ENCODE data around the gene TTLL1. TPM values are rescaled to one million over a fixed set of nuclear protein-coding genes. Genes with fewer than 3 reads are reported as not detected.
"Not testable (repeated sequence)": the region's sequence is repeated elsewhere in the genome, so short reads cannot be mapped to it uniquely, and the experiment has no call there.

The TTLL1 gene
- total RNA-seq, 2 donors from 2014 or later: 1.1 to 4.3 TPM

GRCh38 chr22:43109921-43110443, 20.8 kb upstream of the TTLL1 start:
- no peak for ATAC-seq (ENCODE audit: insufficient number of reproducible peaks, low FRiP score, low read depth)
- H3K9me3 ChIP-seq: no peaks in the 10 kb centered on the region
- H3K27me3 ChIP-seq (replicated peaks; ENCODE audit: insufficient read depth): peaks cover 10% of the 10 kb centered on the region
- no peak for DNase-seq (ENCODE audit: low spot score)
- TF ChIP-seq, protein P1, sequence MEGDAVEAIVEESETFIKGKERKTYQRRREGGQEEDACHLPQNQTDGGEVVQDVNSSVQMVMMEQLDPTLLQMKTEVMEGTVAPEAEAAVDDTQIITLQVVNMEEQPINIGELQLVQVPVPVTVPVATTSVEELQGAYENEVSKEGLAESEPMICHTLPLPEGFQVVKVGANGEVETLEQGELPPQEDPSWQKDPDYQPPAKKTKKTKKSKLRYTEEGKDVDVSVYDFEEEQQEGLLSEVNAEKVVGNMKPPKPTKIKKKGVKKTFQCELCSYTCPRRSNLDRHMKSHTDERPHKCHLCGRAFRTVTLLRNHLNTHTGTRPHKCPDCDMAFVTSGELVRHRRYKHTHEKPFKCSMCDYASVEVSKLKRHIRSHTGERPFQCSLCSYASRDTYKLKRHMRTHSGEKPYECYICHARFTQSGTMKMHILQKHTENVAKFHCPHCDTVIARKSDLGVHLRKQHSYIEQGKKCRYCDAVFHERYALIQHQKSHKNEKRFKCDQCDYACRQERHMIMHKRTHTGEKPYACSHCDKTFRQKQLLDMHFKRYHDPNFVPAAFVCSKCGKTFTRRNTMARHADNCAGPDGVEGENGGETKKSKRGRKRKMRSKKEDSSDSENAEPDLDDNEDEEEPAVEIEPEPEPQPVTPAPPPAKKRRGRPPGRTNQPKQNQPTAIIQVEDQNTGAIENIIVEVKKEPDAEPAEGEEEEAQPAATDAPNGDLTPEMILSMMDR (IDR thresholded peaks at IDR 0.05): no peak
- H3K27ac ChIP-seq: no peak overlapping the region
- H3K4me1 ChIP-seq (ENCODE audit: control insufficient read depth in 1 of 2, low read depth in 2 of 2): peaks cover 9 to 18% of the 10 kb centered on the region in 2 donors
- H3K36me3 ChIP-seq: no peaks in the 10 kb centered on the region
- H3K4me3 ChIP-seq: peak overlapping the region; percentile 81

GRCh38 chr22:43109511-43109910, 20.3 kb upstream of the TTLL1 start:
- Histone ChIP-seq H3K27ac (no peak overlapping the region), H3K4me3 (no peak overlapping the region), H3K4me1 (ENCODE audit: control insufficient read depth in 1 of 2, low read depth in 2 of 2) (peaks cover 9 to 18% of the 10 kb centered on the region in 2 donors), H3K36me3 (no peaks in the 10 kb centered on the region), H3K27me3 (replicated peaks; ENCODE audit: insufficient read depth) (peaks cover 10% of the 10 kb centered on the region), H3K9me3 (no peaks in the 10 kb centered on the region)
- DNase-seq (ENCODE audit: low spot score) (no peak), ATAC-seq (ENCODE audit: insufficient number of reproducible peaks, low FRiP score, low read depth) (no peak)
- TF ChIP-seq, protein P1 (IDR thresholded peaks at IDR 0.05): no peak

GRCh38 chr22:43106302-43106701, 17.1 kb upstream of the TTLL1 start:
- H3K4me1 ChIP-seq (ENCODE audit: control insufficient read depth in 1 of 2, low read depth in 2 of 2): peaks cover 7 to 12% of the 10 kb centered on the region in 2 donors
- H3K4me3 ChIP-seq: no peak overlapping the region
- H3K27ac ChIP-seq: no peak overlapping the region
- no peaks in the 10 kb centered on the region for H3K36me3 ChIP-seq
- DNase-seq (ENCODE audit: low spot score) (no peak), ATAC-seq (ENCODE audit: insufficient number of reproducible peaks, low FRiP score, low read depth) (no peak)
- no peaks in the 10 kb centered on the region for H3K27me3 ChIP-seq (replicated peaks; ENCODE audit: insufficient read depth)
- TF ChIP-seq, protein P1 (IDR thresholded peaks at IDR 0.05): no peak
- H3K9me3 ChIP-seq: no peaks in the 10 kb centered on the region

DNA sequence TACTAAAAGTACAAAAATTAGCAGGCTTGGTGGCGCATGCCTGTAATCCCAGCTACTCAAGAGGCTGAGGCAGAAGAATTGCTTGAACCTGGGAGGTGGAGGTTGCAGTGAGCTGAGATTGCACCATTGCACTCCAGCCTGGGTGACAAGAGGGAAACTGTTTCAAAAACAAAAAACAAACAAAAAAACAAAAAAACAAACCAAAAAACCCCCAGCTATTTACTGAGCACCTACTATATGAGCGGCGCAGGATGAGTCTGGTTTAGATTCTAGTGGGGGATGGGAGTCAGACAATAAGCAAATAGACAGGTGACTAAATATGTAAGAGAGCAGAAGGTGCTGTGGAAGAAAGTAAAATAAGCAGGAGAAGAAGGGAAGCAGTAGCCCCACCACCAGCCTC, 15.8 kb upstream of the TTLL1 start:
- not testable (repeated sequence) for H3K36me3 ChIP-seq; DNase-seq (ENCODE audit: low spot score); H3K27me3 ChIP-seq (replicated peaks; ENCODE audit: insufficient read depth); H3K4me3 ChIP-seq; H3K4me1 ChIP-seq (ENCODE audit: control insufficient read depth in 1 of 2, low read depth in 2 of 2); ATAC-seq (ENCODE audit: insufficient number of reproducible peaks, low FRiP score, low read depth); H3K27ac ChIP-seq; H3K9me3 ChIP-seq

GRCh38 chr22:43104056-43104625, 14.9 kb upstream of the TTLL1 start:
- H3K9me3 ChIP-seq; H3K4me1 ChIP-seq (ENCODE audit: control insufficient read depth in 1 of 2, low read depth in 2 of 2); H3K4me3 ChIP-seq; H3K27ac ChIP-seq; DNase-seq (ENCODE audit: low spot score); ATAC-seq (ENCODE audit: insufficient number of reproducible peaks, low FRiP score, low read depth); H3K27me3 ChIP-seq (replicated peaks; ENCODE audit: insufficient read depth); H3K36me3 ChIP-seq: not testable (repeated sequence)

GRCh38 chr22:43101306-43101705, 12.1 kb upstream of the TTLL1 start:
- TF ChIP-seq, protein P1 (IDR thresholded peaks at IDR 0.05): no peak
- DNase-seq (ENCODE audit: low spot score) (no peak), ATAC-seq (ENCODE audit: insufficient number of reproducible peaks, low FRiP score, low read depth) (no peak)
- H3K9me3 ChIP-seq: peaks cover 4% of the 10 kb centered on the region
- H3K4me3 ChIP-seq: no peak overlapping the region
- H3K36me3 ChIP-seq: no peaks in the 10 kb centered on the region
- H3K27ac ChIP-seq: no peak overlapping the region
- no peaks in the 10 kb centered on the region for H3K4me1 ChIP-seq (ENCODE audit: control insufficient read depth in 1 of 2, low read depth in 2 of 2)
- no peaks in the 10 kb centered on the region for H3K27me3 ChIP-seq (replicated peaks; ENCODE audit: insufficient read depth)

Measured in thoracic aorta (tissue), 2 donors.